ENCODE data around the gene IER2.
"Not testable (repeated sequence)": the region's sequence is repeated elsewhere in the genome, so short reads cannot be mapped to it uniquely, and the experiment has no call there.

The IER2 gene

DNA sequence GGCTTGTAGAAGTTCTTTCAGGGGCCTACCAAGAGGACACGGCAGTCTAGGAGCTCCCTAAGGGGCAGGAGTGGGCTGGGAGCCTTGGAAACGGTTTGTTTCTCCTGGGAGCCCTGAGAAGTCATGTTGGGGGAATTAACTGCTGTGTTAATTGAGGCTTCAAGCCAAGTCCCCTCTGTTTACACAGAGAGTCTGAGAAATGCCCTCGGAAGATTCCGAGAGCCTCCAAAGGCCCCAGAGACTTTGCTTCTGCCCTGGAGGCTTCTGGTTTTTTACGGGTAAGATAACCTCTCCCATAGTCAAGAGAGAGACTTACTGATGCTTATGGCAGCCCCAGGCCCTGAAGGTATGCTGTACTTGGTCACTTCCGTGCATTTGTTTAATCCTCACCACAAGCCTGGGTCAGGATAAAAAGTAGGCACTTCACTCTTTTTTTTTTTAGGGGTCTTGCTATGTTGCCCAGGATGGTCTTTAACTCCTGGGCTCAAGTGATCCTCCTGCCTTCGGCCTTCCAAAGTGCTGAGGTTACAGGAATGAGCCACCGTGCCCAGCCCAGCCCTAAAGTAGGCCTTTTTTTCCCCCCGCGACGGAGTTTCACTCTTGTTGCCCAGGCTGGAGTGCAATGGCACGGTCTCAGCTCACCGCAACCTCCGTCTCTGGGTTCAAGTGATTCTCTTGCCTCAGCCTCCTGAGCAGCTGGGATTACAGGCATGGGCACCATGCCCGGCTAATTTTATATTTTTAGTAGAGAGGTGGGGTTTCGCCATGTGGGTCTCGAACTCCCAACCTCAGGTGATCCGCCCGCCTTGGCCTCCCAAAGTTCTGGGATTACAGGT is 15.2 kb downstream of the IER2 start:
- DNase-seq = no peak

DNA sequence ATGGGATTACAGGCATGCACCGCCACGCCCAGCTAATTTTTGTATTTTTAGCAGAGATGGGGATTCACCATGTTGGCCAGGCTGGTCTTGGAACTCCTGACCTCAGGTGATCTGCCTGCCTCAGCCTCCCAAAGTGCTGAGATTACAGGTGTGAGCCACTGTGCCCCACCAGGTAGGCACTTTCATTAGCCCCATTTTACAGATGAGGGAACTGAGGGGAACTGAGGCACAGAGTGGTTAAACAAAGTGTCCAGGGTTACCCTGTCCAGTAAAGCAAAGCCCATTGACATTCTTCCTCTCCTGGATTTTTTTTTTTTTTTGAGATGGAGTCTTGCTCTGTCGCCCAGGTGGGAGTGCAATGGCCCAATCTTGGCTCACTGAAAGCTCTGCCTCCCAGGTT is 15.9 kb downstream of the IER2 start:
- DNase-seq = not testable (repeated sequence)

DNA sequence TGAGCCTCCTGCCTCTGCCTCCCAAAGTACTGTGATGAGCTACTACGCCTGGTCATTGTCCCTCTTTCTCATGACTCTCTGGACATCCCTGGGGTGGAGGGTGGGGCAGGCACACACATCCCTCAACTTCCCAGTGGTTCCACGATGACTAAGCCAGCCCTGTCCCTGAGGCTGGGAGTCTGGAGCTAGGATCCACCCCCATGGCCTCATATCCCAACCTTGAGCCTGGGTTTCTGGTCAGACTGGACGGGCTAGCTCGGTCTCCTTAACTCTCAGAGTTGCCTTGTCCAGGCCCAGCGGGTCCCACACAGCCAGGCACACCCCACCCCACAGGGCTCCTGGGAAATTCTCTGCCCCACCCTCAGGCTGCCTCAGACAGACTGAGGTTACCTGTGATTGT is 19.6 kb downstream of the IER2 start:
- DNase-seq = no peak

DNA sequence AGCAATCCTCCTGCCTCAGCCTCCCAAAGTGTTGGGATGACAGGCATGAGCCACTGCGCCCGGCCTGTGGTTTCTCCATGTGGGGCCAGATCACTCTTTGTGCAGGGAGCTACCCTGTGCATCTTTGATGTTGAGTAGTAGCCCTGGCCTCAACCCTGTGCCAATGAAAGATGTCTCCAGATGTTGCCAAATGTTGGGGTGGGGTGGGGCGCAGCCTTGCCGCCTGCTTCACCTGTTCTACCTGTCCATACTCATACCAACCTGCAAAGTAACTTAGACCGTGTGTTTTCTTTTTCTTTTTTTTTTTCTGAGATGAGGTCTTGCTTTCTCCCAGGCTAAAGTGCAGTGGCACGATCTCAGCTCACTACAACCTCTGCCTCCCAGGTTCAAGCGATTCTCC is 20.9 kb downstream of the IER2 start:
- no peak for DNase-seq

DNA sequence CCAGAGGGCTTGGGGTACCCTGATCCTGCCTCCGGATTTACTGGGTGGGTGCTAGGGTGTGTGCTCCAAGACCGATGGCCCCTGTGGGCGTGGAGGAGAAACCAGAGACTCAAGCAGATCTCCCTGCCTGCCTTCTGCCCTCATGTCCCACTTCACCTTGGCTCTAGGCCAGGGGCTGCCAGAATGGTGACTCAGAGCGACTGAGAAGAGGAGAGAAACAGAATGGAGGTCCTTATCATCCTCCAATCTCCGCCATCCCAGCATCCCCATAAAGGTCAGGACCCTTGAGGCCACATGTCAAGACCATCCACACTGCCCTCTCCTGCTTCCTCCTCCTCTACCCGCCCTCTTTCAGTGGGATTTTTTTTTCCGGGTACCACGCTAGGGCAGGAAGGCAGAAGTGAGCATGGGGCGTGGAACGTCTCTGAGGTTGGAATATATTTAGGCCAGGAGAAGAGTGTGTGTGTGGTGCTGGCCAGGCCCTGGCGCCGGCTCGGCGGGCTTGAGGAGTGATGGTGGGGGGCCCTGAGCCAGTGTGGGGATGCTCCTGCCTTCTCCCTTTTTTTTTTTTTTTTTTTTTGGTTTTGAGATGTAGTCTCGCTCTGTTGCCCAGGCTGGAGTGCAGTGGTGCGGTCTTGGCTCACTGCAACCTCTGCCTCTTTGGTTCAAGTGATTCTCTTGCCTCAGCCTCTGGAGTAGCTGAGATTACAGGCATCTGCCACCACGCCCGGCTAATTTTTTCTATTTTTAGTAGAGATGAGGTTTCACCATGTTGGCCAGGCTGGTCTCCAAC is 22.3 kb downstream of the IER2 start:
- peak; percentile 87 for DNase-seq

DNA sequence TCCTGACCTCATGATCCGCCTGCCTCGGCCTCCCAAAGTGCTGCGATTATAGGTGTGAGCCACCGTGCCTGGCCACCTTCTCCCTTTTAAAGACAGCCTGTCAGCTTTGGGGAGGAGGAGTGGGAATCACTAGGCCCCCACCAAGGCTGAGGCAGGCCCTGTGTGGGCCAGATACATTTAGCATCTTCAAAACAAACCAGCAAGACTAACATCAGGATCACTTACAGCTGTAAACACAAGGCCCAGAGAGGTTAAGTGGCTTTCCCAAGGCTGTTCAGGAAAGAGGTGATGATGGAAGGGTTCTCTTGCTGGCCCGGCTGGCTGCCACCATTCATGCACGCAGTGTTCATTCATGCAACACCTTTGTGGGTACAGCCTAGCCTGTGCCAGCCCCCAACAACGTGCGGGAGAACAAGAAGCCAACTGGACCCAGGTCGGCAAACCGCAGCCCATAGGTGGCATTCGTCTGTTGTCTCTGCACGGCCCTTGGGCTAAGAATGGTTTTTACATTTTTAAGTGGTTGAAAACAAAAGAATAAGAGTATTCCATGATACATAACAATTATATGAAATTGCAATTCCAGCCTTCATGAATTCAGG is 23.0 kb downstream of the IER2 start:
- peak; percentile 45 for DNase-seq

DNA sequence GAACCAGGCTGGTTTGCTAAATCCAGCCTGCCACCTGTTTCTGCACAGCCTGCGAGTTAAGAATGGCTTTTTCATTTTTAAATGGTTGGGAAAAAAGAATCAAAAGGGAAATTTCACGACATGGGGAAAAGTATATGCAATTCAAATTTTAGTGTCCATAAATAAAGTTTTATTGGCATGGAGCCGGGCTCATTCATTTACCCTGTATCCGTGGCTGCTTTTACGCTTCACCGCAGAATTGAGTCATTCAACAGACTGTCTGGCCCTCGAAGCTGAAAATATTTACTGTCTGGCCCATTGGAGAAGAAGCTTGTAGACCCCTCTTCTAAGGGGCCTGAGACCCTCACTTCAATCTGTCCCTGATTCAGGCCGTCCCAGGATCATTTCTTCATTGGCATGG is 26.1 kb downstream of the IER2 start:
- no peak for DNase-seq

DNA sequence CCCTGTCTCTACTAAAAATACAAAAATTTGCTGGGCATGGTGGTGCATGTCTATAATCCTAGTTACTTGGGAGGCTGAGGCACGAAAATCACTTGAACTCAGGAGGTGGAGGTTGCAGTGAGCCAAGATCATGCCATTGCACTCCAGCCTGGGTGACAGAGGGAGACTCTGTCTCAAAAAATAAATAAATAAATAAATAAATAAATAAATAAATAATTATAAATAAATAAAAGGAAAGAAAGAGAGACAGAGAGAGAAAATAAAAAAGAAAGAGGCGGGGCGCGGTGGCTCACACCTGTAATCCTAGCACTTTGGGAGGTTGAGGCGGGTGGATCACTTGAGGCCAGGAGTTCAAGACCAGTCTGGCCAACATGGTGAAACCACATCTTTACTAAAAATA is 27.4 kb downstream of the IER2 start:
- DNase-seq = not testable (repeated sequence)

DNA sequence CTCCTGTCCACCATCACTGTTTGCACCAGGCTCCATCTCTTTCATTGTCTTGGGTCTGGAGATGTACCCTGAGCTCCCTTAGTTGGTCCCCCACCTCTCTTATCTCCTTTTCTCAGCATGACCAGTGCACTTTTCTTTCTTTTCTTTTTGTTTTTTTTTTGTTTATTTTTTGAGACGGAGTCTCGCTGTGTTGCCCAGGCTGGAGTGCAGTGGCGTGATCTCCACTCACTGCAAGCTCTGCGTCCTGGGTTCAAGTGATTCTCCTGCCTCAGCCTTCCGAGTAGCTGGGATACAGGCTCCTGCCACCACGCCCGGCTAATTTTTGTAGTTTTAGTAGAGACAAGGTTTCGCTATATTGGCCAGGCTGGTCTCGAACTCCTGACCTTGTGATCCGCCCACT is 28.1 kb downstream of the IER2 start:
- not testable (repeated sequence) for DNase-seq

DNA sequence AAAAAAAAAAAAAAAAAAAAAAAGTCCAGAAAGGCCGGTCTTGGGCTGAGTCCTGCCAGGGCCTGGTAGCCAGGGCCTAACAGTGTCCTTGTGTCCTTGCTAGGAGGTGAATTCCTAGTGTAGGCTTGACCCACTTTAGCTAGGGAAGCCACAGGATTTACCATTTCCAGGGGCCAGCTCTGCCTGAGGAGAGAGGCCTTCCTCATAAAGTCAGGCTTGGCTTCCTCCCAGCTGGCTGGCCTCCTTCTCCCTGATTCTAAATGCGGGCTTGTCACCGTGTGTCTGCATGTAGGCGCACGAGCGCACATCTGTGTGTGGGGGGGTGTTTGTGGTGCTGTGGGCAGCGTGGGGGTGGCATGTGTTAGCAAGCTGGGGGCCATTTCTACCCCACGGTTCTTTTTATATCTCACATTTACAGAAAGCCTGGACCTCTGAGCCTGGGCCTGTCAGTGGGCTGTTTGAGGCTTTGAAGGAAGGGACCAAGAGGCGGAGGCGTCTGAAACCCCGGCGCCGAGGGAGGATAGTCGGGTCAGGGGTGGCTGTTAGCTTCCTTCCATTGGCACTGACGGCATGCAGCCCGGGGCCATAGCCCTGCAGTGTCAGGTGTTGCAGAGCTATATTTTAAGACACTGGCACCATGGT is 31.7 kb downstream of the IER2 start:
- DNase-seq = no peak

DNA sequence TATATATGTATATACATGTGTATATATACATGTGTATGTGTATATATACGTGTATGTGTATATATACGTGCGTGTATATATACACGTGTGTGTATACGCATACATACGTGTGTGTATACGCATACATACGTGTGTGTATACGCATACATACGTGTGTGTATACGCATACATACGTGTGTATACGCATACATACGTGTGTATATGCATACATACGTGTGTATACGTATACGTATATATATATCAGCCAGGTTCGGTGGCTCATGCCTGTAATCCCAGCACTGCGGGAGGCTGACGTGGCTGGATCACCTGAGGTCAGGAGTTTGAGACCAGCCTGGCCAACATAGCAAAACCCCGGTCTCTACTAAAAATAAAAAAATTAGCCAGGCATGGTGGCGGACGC is 34.7 kb downstream of the IER2 start:
- not testable (repeated sequence) for DNase-seq

DNA sequence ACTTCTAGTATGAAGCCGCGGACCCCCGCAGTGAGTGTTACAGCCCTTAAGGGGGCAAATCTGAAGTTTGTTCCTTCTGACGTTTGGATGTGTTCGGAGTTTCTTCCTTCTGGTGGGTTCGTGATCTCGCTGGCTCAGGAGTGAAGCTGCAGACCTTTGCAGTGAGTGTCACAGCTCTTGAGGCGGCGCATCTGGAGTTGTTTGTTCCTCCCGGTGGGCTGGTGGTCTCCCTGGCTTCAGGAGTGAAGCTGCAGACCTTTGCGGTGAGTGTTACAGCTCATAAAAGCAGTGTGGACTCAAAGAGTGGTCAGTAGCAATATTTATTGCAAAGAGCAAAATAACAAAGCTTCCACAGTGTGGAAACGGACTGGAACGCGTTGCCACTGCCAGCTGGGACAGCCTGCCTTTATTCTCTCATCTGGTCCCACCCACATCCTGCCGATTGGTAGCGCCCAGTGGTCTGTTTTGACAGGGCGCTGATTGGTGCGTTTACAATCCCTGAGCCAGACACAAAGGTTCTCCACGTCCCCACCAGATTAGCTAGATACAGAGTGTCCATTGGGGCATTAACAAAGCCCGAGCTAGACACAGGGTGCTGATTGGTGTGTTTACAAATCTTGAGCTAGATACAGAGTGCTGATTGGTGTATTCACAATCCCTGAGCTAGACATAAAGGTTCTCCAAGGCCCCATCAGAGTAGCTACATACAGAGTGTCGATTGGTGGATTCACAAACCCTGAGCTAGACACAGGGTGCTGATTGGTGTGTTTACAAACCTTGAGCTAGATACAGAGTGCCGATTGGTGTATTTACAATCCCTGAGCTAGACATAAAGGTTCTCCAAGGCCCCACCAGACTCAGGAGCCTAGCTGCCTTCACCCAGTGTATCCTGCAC is 35.8 kb downstream of the IER2 start:
- DNase-seq = not testable (repeated sequence)

DNA sequence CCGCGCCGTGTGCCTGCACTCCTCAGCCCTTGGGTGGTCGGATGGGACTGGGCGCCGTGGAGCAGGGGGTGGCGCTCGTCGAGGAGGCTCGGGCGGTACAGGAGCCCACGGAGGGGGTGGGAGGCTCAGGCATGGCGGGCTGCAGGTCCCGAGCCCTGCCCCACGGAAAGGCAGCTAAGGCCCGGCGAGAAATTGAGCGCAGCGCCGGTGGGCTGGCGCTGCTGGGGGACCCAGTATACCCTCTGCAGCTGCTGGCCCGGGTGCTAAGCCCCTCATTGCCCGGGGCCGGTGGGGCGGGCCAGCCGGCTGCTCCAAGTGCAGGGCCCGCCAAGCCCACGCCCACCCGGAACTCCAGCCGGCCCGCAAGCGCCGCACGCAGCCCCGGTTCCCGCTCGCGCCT is 36.5 kb downstream of the IER2 start:
- not testable (repeated sequence) for DNase-seq

DNA sequence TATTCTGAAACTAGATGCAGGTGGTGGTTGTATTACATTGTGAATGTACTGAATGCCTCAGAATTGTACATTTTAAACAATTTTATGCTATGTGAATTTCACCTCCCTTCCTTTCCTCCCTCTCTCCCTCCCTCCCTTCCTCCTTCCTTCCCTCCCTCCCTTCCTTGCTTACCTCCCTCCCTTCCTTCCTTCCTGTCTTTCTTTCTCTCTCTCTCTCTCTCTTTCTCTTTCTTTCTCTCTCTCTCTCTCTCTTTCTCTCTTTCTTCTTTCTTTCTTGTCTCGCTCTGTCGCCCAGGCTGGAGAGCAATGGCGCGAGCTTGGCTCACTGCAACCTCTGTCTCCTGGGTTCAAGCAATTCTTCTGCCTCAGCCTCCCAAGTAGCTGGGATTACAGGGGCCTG is 37.2 kb downstream of the IER2 start:
- no peak for DNase-seq

DNA sequence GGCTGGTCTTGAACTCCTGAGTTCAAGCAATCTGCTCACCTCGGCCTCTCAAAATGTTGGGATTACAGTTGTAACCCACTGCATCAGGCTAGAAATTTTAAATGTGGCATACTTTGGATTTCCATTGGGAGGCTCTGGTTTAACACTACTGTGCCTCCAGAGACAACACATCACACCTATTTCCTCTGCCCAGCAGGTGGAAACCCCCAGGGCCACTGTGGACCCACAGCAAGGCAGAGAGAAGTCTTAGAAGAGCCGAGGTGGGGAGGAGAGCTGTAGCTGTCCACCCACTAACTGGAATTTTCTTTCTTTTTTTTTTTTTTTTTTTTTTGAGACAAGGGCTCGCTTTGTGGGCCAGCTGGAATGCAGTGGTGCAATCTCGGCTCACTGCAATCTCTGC is 39.4 kb downstream of the IER2 start:
- no peak for DNase-seq

DNA sequence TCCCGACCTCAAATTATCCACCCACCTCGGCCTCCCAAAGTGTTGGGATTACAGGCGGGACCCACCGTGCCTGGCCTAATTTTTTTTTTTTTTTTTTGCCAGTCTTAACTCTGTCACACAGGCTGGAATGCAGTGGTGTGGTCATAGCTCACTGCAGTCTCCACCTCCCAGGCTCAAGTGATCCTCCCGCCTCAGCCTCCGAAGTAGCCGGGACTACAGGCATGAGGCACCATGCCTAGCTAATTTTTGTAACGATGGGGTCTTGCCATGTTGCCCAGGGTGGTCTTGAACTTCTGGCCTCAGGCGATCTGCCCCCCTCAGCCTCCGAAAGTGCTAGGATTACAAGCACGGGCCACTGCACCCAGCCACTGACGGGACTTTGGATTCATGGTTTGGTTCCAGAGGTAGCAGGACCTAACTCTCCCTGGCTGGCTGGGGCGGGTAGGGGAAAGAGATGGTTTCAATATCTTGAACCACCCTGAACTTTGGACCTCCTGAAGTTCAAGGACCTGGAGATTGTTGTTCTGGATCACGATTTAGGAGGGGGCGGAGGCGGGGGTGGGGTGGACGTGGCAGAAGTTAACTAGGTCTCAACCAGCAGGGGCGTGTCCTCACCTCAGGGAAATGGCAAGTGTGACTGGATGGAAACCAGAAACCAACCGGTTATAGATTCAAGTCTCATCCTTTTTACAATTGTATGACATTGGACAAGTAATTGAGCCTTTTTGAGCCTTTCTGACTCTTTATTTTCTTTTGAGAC is 40.8 kb downstream of the IER2 start:
- DNase-seq = no peak

DNA sequence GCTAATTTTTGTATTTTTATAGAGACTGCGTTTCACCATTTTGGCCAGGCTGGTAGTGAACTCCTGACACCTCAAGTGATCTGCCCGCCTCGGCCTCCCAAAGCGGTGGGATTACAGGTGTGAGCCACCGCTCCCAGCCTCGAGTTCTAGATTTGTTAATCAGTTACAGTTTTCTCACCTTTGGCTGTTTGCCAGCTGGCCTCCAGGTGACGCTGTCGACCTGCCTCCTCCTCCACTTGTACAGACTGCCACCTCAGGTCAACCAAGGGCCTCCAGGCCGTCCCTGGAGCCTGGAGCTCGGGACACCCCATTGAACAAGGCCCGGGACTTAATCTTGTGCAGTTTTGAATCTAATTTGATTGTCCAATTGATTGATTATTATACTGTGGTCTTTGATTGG is 45.5 kb downstream of the IER2 start:
- DNase-seq = no peak

DNA sequence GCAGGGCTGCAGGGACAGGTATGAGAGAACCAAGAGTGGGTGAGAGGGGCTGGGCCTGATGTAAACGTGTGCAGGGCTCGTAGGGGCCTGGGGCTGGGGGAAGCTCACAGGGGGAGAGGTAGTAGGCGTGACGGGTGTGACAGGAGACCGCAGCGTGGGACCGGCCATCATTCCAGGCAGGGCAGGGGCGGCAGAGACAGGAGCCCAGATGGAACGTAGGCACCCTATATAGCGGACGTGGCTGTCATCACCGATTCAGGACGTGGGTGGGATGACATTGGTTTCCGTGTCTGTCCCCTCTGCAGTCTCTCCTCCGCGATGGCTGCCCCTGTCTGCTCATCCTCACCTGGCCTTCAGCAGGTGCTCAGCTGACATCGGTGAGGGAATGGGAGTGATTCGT is 48.4 kb downstream of the IER2 start:
- DNase-seq = no peak

DNA sequence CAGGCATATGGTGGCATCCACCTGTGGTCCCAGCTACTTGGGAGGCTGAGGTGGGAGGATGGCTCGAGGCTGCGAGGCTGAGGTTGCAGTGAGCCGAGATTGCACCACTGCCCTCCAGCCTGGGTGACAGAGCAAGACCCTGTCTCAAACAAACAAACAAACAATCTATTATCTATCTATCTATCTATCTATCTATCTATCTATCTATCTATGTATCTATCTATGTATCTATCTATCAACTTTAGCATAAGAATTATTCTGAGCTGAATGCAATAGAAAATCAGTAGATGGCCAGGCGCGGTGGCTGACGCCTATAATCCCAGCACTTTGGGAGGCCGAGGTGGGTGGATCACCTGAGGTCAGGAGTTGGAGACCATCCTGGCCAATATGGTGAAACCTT is 51.9 kb downstream of the IER2 start:
- not testable (repeated sequence) for DNase-seq

All from DMS79 (cell line).